ENCODE data around the gene SLC30A4. TPM values are rescaled to one million over a fixed set of nuclear protein-coding genes. Genes with fewer than 3 reads are reported as not detected.

SLC30A4 gene
- polyA plus RNA-seq, 1 experiment: 5.1 TPM

DNA sequence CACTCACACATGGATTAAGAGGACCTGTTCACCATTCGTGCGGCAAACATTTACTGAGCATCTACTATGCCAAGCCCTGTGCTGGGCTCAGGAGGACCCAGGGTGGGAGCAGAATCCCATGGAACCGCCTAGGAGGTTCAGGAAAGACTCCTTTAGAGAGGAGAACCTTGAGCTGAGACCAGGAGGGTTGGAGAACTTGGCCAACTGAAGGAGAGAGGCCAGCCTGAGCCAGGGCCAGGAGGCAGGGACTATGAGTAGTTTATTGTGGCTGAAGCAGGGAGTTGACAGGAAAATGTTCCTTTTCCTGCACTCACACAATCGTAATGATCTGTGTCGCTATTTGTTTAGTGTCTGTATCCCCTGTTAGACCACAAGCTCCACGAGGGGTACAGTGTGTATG lies 71.3 kb downstream of the SLC30A4 start:
- Histone ChIP-seq H3K27ac (ENCODE audit: low read depth, low read length) (no peak overlapping the region), H3K9me3 (ENCODE audit: control insufficient read depth, insufficient read depth, low read length) (peaks cover 4% of the 10 kb centered on the region), H3K27me3 (ENCODE audit: control insufficient read depth, insufficient read depth, low read length) (no peaks in the 10 kb centered on the region), H3K4me3 (ENCODE audit: low read depth, low read length) (no peak overlapping the region)
- ChIA-PET POLR2A (interaction anchor here (0.6 kb wide), 1 partner anchor 92 kb away, joined by 3 read pairs; no protein-coding TSS in a partner anchor), CTCF (interaction anchor here (0.5 to 3.4 kb wide), 2 partner anchors 8 to 21 kb away, joined by 3 to 31 read pairs; no protein-coding TSS in a partner anchor)
- TF ChIP-seq, protein P1, sequence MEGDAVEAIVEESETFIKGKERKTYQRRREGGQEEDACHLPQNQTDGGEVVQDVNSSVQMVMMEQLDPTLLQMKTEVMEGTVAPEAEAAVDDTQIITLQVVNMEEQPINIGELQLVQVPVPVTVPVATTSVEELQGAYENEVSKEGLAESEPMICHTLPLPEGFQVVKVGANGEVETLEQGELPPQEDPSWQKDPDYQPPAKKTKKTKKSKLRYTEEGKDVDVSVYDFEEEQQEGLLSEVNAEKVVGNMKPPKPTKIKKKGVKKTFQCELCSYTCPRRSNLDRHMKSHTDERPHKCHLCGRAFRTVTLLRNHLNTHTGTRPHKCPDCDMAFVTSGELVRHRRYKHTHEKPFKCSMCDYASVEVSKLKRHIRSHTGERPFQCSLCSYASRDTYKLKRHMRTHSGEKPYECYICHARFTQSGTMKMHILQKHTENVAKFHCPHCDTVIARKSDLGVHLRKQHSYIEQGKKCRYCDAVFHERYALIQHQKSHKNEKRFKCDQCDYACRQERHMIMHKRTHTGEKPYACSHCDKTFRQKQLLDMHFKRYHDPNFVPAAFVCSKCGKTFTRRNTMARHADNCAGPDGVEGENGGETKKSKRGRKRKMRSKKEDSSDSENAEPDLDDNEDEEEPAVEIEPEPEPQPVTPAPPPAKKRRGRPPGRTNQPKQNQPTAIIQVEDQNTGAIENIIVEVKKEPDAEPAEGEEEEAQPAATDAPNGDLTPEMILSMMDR (IDR thresholded peaks at IDR 0.05; ENCODE audit: low read depth, low read length): no peak
- no peak for DNase-seq (ENCODE audit: low read depth, low spot score)

DNA sequence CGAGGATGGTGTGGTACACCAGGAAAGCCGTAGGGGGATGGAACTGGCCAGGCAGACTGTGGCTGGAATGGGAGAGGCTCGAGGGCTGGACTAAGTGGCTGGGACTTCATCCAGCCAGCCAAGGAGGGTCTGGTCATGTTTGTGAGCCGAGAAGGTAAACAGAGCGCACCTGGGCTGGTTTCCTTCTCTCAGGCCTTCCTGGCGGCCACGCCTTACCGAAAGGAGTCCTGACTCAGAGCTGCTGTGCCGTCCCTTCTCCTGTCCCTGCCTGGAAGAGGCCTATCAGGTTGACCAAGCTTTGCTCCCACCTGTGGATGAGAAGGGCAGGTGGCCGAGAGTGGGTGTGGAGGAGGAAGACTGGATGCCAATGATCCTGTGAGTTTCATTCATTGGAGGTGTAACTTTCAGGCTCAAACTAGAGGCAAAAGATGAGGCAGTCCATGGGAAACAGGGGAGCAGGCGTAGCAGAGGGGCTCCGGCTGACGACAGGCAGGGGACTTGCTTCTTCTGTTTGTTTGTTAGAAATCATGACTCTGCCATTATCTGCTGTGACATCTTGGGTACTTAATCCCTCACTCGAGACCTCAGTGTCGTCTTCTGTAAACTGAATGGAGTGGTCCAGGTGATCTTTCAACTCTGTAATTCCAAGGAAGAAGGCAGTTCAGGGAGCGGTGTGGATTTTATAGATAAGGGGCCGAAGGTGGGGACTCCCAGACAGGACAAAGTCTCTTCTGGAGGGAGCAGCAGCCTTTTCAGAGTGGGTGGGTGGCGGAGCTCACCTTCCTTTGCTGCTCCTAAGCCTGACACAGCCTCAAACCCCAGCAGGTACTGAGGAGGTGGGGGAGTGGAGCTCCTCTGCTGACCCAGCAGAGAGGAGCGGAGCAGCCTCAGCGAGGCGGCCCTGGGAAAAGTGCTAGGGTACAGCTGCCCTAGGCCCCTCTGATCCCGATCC lies 72.4 kb downstream of the SLC30A4 start:
- POLR2A ChIA-PET: no interaction called here
- Histone ChIP-seq H3K9me3 (ENCODE audit: control insufficient read depth, insufficient read depth, low read length) (peaks cover 5% of the 10 kb centered on the region), H3K27me3 (ENCODE audit: control insufficient read depth, insufficient read depth, low read length) (no peaks in the 10 kb centered on the region), H3K27ac (ENCODE audit: low read depth, low read length) (no peak overlapping the region), H3K4me3 (ENCODE audit: low read depth, low read length) (no peak overlapping the region)
- CTCF ChIA-PET: interaction anchor here (1.4 to 3.4 kb wide), 3 partner anchors 20 to 255 kb away, joined by 4 to 31 read pairs (median 5); no protein-coding TSS in a partner anchor
- DNase-seq (ENCODE audit: low read depth, low spot score): no peak
- TF ChIP-seq, protein P1 (IDR thresholded peaks at IDR 0.05; ENCODE audit: low read depth, low read length): no peak

DNA sequence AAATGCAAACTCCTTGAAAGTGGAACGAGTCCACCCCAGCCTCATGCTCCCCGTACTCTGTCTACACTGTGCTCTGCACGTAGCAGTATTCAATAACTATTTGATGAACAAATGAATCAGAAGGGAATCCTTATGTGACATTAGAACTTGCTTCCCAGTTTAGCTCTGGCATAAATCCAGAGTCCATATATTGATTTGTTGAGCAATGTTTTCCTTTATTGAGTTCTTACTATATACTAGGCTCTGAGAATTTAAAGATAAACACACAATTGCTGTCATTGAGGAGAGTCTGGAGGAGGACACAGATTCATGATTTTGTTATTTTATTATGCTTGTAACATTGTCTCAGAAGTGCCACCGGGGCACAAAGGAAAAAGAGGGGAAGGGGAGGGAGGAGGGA lies 73.2 kb downstream of the SLC30A4 start:
- ChIA-PET CTCF (interaction anchor here (1.4 to 3.4 kb wide), 3 partner anchors 19 to 256 kb away, joined by 4 to 31 read pairs (median 5); no protein-coding TSS in a partner anchor), POLR2A (no interaction called here)

DNA sequence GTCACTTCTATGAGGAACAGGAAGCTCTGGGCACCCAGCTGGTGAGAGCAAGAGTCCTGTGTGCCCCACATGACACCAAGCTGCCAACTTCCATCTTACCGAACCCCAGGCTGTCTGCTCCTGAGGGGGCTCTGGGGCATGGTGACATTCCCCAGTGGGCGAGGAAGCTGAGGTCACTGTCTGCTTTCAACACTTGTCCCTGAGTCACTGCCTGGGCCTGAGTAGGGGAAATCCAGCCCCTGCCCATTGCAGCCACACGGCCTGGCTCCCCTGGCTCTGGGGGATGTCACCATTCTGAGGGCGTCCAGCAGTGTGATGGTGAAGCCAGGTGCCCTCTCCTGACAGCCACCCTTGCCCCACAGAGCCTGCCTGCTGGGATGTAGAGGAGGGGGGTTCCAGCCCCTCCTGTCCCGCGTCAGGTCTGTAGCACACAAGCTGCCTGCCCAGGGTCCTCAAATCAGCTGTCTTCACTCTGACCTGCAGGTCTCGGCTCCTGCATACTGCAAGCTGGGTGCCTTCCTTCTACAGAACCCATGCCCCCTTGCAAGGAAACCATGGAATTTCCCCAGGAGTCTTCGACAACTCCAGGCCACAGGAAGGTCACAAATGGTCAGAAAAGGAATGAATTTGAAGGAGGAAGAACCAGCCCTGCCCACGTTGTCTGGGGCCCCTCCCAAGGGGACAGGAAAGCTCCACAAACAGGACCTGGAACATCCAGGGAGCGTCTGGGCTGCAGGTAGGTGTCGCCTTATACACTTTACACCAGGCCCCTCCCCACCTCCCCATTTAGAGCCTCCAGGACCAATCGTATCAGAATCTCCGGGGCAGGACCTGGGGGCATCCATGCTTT lies 74.3 kb downstream of the SLC30A4 start:
- H3K27me3 ChIP-seq (ENCODE audit: control insufficient read depth, insufficient read depth, low read length): no peaks in the 10 kb centered on the region
- ChIA-PET CTCF (interaction anchor here (0.6 to 1.0 kb wide), 3 partner anchors 9 to 46 kb away, joined by 3 to 5 read pairs (median 3); a partner anchor contains a TSS), POLR2A (no interaction called here)
- peaks cover 8% of the 10 kb centered on the region for H3K9me3 ChIP-seq (ENCODE audit: control insufficient read depth, insufficient read depth, low read length)
- no peak overlapping the region for H3K27ac ChIP-seq (ENCODE audit: low read depth, low read length)
- TF ChIP-seq, protein P1 (IDR thresholded peaks at IDR 0.05; ENCODE audit: low read depth, low read length): no peak
- H3K4me3 ChIP-seq (ENCODE audit: low read depth, low read length): no peak overlapping the region
- DNase-seq (ENCODE audit: low read depth, low spot score): no peak

More for the DNA sequence above, 73.2 kb downstream of the SLC30A4 start:
- no peaks in the 10 kb centered on the region for H3K27me3 ChIP-seq (ENCODE audit: control insufficient read depth, insufficient read depth, low read length)
- no peak overlapping the region for H3K27ac ChIP-seq (ENCODE audit: low read depth, low read length)
- no peak overlapping the region for H3K4me3 ChIP-seq (ENCODE audit: low read depth, low read length)
- TF ChIP-seq, protein P1 (IDR thresholded peaks at IDR 0.05; ENCODE audit: low read depth, low read length): no peak
- DNase-seq (ENCODE audit: low read depth, low spot score): no peak
- peaks cover 8% of the 10 kb centered on the region for H3K9me3 ChIP-seq (ENCODE audit: control insufficient read depth, insufficient read depth, low read length)

Data from AG04450 (cell line).